HG02885 (cell line): Measurements from ENCODE around the gene OSBPL1A.
A peak's percentile ranks its signal among the peaks of the same experiment; 100 is the strongest.
"Not testable (repeated sequence)": the region's sequence is repeated elsewhere in the genome, so short reads cannot be mapped to it uniquely, and the experiment has no call there.

Experiments used
- ATAC-seq: cut with Tn5 transposase; IDR thresholded peaks from one replicate; pipeline ENCODE4 v1.9.1; 2021; ENCODE audit warnings: mild to moderate bottlenecking; ENCODE audit not compliant: unreplicated experiment, poor library complexity

The OSBPL1A gene

GRCh38 chr18:24400587-24400986, 3.0 kb upstream of the OSBPL1A start:
- no peak for ATAC-seq

- ATAC-seq: no peak
Observed at GRCh38 chr18:24398540-24398939, 916 bp upstream of the OSBPL1A start.

- peak; percentile 20 for ATAC-seq
Observed at GRCh38 chr18:24397131-24397693, 412 bp downstream of the OSBPL1A start.

GRCh38 chr18:24396082-24396633, 1.5 kb downstream of the OSBPL1A start:
- no peak for ATAC-seq

DNA sequence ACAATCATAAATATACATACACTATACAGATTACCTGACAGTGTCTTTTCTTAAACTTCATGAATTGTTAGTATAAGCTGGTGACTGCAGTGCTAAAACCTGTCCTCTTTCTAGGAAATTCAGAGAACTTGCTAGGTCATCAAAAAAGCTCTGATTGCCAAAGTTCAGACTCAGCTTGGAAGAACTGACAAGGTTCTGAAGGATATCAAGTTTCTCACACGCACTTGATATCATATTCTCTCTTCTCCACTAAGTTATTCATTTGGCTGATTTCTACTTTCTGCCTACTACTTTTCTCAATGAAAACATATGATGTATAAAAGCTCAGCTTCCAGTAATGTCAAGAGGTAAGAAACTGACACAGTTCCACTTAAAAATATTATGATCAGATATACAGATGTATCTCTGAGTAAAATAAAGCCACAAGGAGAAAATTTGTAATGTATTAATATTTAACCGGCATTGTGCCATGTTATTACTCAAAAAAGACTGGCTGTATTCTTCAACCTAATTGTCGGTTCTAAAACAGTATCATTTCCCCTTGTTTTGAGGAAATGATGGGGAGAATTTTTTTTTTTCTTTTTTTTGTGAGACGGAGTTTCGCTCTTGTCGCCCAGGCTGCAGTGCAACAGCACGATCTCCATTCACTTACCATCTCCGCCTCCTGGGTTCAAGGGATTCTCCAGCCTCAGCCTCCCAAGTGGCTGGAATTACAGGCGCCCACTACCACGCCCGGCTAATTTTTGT, 2.4 kb downstream of the OSBPL1A start:
- ATAC-seq: no peak

DNA sequence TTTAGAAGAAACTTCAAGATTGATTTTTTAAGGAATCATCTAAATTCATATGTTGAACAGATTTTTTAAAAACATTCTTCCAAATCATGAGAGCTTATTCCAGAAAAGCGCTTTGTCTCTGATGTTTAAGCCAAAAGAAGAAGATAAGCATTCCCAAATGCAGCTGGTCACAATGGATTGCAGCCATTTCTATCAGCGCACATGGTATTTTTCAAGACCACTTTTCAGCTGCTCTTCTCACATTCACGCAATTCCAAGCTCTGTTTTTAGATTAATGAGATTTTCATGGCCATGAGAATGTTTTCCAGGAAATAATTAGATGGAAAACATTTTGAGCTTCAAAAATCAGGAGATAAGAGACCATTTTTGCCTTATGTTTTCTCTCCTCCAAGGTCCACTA, 8.7 kb downstream of the OSBPL1A start:
- no peak for ATAC-seq

DNA sequence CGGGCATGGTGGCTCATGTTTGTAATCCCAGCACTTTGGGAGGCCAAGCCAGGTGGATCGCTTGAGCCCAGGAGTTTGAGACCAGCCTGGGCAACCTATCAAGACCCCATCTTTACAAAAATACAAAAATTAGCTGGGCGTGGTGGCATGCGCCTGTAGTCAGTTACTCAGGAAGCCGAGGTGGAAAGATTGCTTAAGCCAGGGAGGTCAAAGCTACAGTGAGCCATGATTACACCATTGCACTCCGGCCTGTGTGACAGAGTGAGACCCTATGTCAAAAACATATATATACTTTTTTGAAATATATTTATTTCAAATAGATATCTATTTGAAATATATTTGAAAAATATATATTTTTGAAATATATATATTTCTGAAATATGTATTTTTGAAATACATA, 10.9 kb downstream of the OSBPL1A start:
- ATAC-seq: no peak

- no peak for ATAC-seq
Observed at GRCh38 chr18:24381126-24381525, 16.5 kb downstream of the OSBPL1A start.

GRCh38 chr18:24380163-24380747, 17.4 kb downstream of the OSBPL1A start:
- no peak for ATAC-seq

GRCh38 chr18:24378598-24378997, 19.0 kb downstream of the OSBPL1A start:
- no peak for ATAC-seq

GRCh38 chr18:24376531-24376930, 21.1 kb downstream of the OSBPL1A start:
- ATAC-seq: not testable (repeated sequence)

DNA sequence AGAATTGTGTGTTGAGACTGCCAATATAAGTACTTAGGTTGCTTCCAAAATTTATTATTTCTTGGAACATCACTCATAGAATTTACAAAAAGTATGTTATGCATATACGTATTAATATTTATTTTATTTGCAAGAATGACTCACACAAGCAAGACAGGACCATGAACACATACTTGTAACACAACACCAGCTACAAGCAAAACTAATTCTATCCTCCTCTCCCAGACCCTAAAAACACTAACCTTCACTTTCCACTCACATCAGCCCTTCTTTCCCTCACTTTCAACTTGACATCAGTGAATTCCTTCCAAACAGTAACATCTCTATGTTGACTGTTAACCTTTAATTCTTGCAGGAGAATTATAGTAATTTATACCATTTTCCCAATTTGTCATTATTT, 24.3 kb downstream of the OSBPL1A start:
- no peak for ATAC-seq

GRCh38 chr18:24372279-24372872, 25.2 kb downstream of the OSBPL1A start:
- no peak for ATAC-seq

- ATAC-seq: no peak
Observed at GRCh38 chr18:24370120-24370519, 27.5 kb downstream of the OSBPL1A start.

GRCh38 chr18:24369426-24369825, 28.2 kb downstream of the OSBPL1A start:
- no peak for ATAC-seq

- no peak for ATAC-seq
Observed at GRCh38 chr18:24368749-24369148, 28.9 kb downstream of the OSBPL1A start.

GRCh38 chr18:24366328-24366727, 31.3 kb downstream of the OSBPL1A start:
- no peak for ATAC-seq

DNA sequence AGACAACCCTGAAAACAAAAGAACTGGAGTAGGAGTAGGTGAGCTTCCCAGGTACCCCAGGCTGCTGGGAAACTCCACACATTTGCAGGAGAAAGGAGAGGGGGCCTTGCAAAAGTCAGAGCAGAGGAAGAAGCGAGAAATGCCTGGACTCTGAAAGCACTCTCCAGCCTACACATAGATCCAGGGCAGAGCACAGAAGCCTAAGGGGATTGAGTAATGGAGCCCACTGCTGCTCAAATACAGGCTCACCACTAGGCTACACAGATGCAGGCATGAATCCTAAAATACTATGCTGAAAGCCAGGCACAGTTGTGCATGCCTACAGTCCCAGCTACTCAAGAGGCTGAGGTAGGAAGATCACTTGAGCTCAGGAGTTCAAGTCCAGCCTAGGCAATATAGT, 33.4 kb downstream of the OSBPL1A start:
- no peak for ATAC-seq

- ATAC-seq: no peak
Observed at GRCh38 chr18:24362757-24363156, 34.9 kb downstream of the OSBPL1A start.

DNA sequence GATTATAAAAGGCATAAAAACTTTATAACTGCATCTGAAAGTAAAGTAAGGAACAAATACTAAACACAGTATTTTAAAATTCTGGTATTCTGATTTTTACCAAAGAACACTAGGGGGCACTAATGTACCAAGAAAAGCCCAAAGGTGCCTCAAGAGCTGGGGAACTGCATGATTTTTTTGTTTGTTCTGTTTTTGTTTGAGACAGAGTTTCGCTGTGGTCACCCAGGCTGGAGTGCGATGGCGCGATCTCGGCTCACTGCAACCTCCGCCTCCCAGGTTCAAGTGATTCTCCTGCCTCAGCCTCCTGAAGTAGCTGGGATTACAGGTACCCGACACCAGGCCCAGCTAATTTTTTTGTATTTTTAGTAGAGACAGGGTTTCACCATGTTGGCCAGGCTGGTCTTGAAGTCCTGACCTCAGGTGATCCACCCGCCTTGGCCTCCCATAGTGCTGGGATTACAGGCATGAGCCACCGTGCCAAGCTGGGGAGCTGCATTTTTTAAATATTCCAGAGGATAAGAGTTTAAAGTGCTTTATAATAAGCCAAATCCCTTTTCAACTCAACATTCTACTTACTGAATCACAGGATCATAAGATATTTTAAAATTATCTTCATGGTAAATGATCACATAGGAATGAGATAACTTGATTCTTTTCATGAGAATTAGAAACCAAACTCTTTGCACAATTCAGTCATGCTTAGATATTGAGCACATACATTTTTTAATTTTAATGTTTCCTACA, 37.7 kb downstream of the OSBPL1A start:
- ATAC-seq: peak; percentile 80
